Measurements from ENCODE around the gene FTSJ3. TPM values are rescaled to one million over a fixed set of nuclear protein-coding genes. Genes with fewer than 3 reads are reported as not detected.
A peak's percentile ranks its signal among the peaks of the same experiment; 100 is the strongest.

FTSJ3 gene
- total RNA-seq, 1 donor from 2014 or later = 18.2 TPM

DNA sequence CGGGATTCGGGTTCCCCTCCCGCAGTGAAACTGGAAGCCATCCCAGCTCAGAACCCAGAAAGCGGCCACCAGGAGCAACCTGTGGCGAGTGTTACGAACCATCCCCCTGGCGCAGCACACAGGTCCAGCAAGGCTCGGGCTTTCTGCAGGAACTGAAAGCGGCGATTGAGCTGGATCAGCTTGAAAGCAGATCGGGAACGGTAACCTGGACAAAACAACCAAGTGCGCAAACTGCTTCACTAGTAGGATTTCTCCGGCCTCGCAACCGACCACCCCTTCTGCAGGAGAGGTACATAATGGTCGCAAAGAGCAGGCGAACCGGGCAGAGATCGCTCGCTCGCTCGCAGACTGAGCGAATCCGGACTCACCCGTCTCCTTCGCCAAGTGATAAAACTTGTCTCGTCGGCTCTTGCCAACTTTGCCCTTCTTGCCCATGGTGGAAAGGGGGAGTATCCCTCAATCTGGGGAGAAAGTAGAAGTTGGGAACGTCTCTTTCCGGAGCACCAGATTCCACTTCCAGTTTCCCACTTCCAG is 928 bp downstream of the FTSJ3 start:
- Histone ChIP-seq H3K4me1 (peaks cover 10 to 22% of the 10 kb centered on the region in 2 donors), H3K27me3 (no peaks in the 10 kb centered on the region), H3K36me3 (peaks cover 58 to 69% of the 10 kb centered on the region in 2 donors), H3K4me3 (peak overlapping the region; percentile 66 to 90), H3K9me3 (no peaks in the 10 kb centered on the region), H3K27ac (peak overlapping the region; percentile 89 to 90)
- intact Hi-C loops (cut with DNase I) = loop anchor here (1.0 to 5.0 kb wide), 6 partner anchors 17 to 681 kb away; partner anchors contain the start of genes CCDC47, CEP95, DCAF7 and DDX5
- TF ChIP-seq, protein P1, sequence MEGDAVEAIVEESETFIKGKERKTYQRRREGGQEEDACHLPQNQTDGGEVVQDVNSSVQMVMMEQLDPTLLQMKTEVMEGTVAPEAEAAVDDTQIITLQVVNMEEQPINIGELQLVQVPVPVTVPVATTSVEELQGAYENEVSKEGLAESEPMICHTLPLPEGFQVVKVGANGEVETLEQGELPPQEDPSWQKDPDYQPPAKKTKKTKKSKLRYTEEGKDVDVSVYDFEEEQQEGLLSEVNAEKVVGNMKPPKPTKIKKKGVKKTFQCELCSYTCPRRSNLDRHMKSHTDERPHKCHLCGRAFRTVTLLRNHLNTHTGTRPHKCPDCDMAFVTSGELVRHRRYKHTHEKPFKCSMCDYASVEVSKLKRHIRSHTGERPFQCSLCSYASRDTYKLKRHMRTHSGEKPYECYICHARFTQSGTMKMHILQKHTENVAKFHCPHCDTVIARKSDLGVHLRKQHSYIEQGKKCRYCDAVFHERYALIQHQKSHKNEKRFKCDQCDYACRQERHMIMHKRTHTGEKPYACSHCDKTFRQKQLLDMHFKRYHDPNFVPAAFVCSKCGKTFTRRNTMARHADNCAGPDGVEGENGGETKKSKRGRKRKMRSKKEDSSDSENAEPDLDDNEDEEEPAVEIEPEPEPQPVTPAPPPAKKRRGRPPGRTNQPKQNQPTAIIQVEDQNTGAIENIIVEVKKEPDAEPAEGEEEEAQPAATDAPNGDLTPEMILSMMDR (IDR thresholded peaks at IDR 0.05) = no peak
- DNase-seq (ENCODE audit: low spot score in 2 of 2) = peak in 1 of 2 donors; percentile 73

DNA sequence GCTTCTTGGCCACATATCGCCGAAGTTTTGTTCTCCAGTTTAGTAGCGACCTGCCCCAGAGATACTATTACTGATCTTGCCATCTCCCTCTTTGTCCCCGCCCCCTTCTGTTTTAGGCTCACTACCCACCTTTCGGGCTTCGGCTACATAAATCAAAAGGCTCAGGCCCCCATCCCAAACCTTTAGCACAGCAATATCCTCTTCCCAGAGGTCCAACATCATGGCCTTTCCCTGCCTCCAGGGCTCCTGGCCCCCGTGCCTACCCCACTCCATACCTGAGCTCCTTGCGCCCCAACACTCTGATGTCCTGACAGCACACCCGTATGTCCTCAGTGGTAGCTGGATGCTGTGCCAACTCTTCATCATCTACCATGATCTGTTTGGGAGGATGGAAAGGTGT is 3.1 kb downstream of the FTSJ3 start:
- TF ChIP-seq, protein P1 (IDR thresholded peaks at IDR 0.05) = no peak
- Histone ChIP-seq H3K9me3 (no peaks in the 10 kb centered on the region), H3K36me3 (peaks cover 56 to 69% of the 10 kb centered on the region in 2 donors), H3K27me3 (no peaks in the 10 kb centered on the region), H3K4me3 (no peak overlapping the region), H3K27ac (no peak overlapping the region), H3K4me1 (peaks cover 10 to 22% of the 10 kb centered on the region in 2 donors)
- intact Hi-C loops (cut with DNase I) = no loop called here
- DNase-seq (ENCODE audit: low spot score in 2 of 2) = no peak

DNA sequence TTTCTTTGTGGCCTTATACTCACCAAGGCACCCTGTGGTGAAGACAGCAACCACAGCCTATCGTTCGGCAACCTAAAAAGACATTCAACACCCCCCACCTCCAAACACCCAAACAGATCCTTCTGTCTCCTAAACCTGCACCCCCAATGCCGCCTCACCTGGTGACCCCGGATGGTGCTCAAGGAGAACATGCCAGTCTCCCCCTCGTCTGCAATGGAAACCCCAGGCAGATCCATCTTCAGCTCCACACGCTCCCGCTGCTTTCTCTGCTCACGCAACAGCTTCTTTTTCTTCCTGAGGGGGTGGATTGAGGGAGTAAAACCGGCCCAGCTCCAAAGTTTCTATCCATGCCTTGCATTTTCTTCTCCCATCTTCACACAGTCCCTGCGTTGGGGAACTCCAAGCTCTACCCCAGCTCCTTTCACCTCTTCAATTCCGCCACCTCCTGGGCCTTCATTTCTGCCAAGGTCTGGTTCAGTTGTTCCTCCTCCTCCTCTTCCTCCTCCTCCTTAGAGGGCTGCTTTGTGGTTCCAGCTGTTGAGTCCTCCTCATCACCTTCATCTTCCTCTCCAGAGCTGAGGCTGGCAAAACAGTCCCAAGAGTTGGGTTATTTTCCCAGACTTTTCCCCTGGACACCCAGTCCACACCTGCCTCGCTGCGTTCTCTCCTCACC is 3.7 kb downstream of the FTSJ3 start:
- Histone ChIP-seq H3K27me3 (no peaks in the 10 kb centered on the region), H3K4me1 (peaks cover 8 to 18% of the 10 kb centered on the region in 2 donors), H3K4me3 (no peak overlapping the region), H3K9me3 (no peaks in the 10 kb centered on the region), H3K36me3 (peaks cover 56 to 70% of the 10 kb centered on the region in 2 donors), H3K27ac (no peak overlapping the region)
- intact Hi-C loops (cut with DNase I) = no loop called here
- TF ChIP-seq, protein P1 (IDR thresholded peaks at IDR 0.05) = no peak
- no peak for DNase-seq (ENCODE audit: low spot score in 2 of 2)

DNA sequence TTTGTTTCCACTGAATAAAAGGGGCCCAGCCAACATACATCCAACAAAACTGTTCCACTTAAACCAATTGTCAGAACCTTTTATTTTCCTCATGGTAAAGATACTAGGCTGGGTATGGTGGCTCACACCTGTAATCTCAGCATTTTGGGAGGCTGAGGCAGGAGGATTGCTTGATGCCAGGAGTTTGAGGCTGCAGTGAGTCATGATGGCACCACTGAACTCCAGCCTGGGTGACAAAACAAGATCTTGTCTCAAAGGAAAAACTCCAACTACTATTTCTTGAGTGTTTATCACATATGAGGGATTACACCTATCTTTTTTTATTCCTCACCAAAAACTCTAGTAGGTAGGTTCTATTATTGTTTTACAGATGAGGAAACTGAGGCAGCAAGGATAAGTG is 4.9 kb downstream of the FTSJ3 start:
- Histone ChIP-seq H3K36me3 (peaks cover 69 to 83% of the 10 kb centered on the region in 2 donors), H3K9me3 (no peaks in the 10 kb centered on the region), H3K4me3 (no peak overlapping the region), H3K27ac (no peak overlapping the region), H3K27me3 (no peaks in the 10 kb centered on the region), H3K4me1 (peaks cover 0 to 8% of the 10 kb centered on the region in 2 donors)
- TF ChIP-seq, protein P1 (IDR thresholded peaks at IDR 0.05) = no peak
- no peak for DNase-seq (ENCODE audit: low spot score in 2 of 2)
- intact Hi-C loops (cut with DNase I) = no loop called here

DNA sequence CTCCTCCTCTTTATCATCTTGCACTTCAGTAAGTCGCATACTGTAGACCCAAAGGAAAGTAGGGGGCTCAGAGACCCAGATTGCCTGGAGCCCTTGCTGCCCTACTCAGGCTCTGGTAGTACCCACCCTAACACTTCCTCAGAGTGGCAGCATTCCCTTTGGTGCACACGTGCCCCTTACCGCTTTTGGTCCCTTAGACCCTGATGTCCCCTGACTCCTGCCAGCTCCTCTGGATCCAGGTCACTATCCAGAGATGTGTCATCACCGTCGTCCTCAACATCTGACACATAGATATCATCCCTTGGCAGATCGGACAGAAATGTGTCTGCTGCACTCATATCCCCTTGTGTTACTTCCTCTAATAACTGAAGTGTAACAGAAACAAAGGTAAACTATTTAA is 5.7 kb downstream of the FTSJ3 start:
- Histone ChIP-seq H3K4me1 (peaks cover 0 to 8% of the 10 kb centered on the region in 2 donors), H3K27ac (no peak overlapping the region), H3K4me3 (no peak overlapping the region), H3K9me3 (no peaks in the 10 kb centered on the region), H3K27me3 (no peaks in the 10 kb centered on the region), H3K36me3 (peaks cover 76 to 90% of the 10 kb centered on the region in 2 donors)
- no peak for DNase-seq (ENCODE audit: low spot score in 2 of 2)
- intact Hi-C loops (cut with DNase I) = no loop called here
- TF ChIP-seq, protein P1 (IDR thresholded peaks at IDR 0.05) = no peak
